ENCODE measurements around the gene INSC. TPM values are rescaled to one million over a fixed set of nuclear protein-coding genes. Genes with fewer than 3 reads are reported as not detected.

INSC gene
- total RNA-seq, 4 donors from 2014 or later = 4.4 to 18.8 (median 7.8) TPM

DNA sequence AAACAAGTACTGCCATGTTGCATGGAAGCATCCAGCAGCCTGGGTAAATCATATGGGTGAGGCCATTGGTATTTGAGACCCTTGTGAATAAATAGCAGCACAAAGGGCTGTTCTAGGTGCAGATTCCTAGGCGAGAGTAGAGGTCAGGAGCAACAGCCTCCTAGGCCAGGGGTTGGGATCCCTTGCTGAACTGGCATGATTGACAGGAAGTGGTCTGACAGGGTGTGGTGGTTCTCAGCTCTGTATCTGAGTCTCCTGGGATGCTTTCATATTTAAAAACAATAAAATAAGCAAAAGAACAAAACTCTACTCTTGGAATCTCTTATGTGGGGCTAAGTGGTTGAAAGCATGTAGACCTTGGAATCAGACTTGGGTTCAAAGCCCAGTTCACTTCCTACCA is 35.8 kb downstream of the INSC start:
- Histone ChIP-seq H3K27me3 (no peaks in the 10 kb centered on the region), H3K4me1 (peaks cover 0 to 36% (median 13%) of the 10 kb centered on the region in 4 donors), H3K4me3 (no peak overlapping the region), H3K27ac (peak overlapping the region in 1 of 4 donors; percentile 50), H3K9me3 (no peaks in the 10 kb centered on the region), H3K36me3 (no peaks in the 10 kb centered on the region)
- DNase-seq (ENCODE audit: low spot score in 2 of 2) = no peak
- WGBS, 2 donors = 23 to 26% methylated on average over 1 of the region's 1 CpG
- TF ChIP-seq POLR2A (IDR thresholded peaks at IDR 0.05) (no peak), EP300 (IDR thresholded peaks at IDR 0.05) (no peak)
- TF ChIP-seq, protein P1, sequence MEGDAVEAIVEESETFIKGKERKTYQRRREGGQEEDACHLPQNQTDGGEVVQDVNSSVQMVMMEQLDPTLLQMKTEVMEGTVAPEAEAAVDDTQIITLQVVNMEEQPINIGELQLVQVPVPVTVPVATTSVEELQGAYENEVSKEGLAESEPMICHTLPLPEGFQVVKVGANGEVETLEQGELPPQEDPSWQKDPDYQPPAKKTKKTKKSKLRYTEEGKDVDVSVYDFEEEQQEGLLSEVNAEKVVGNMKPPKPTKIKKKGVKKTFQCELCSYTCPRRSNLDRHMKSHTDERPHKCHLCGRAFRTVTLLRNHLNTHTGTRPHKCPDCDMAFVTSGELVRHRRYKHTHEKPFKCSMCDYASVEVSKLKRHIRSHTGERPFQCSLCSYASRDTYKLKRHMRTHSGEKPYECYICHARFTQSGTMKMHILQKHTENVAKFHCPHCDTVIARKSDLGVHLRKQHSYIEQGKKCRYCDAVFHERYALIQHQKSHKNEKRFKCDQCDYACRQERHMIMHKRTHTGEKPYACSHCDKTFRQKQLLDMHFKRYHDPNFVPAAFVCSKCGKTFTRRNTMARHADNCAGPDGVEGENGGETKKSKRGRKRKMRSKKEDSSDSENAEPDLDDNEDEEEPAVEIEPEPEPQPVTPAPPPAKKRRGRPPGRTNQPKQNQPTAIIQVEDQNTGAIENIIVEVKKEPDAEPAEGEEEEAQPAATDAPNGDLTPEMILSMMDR (IDR thresholded peaks at IDR 0.05) = no peak

DNA sequence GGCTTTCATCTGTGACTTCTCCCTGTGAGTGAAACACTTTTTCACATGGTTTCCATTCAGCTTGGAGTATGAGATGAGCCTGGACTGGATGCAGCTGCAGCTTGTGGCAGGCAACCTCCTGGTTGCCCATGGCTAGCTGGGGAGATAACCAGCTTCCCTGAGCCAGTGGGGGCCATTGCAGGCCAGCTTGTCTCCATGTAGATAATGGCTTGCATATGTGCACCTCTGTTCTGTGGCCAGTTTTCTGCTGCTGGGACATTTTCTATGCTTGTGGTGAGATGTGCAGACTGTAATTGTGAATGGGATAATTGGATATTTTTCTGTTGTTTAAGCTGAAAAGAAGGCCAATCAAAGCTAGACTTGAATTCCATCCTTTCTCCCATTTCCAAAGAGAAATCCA is 38.5 kb downstream of the INSC start:
- Histone ChIP-seq H3K4me3 (no peak overlapping the region), H3K36me3 (no peaks in the 10 kb centered on the region), H3K4me1 (peaks cover 0 to 25% (median 7%) of the 10 kb centered on the region in 4 donors), H3K27ac (no peak overlapping the region), H3K9me3 (no peaks in the 10 kb centered on the region), H3K27me3 (no peaks in the 10 kb centered on the region)
- TF ChIP-seq, protein P1 (IDR thresholded peaks at IDR 0.05) = no peak
- DNase-seq (ENCODE audit: low spot score in 2 of 2) = no peak

DNA sequence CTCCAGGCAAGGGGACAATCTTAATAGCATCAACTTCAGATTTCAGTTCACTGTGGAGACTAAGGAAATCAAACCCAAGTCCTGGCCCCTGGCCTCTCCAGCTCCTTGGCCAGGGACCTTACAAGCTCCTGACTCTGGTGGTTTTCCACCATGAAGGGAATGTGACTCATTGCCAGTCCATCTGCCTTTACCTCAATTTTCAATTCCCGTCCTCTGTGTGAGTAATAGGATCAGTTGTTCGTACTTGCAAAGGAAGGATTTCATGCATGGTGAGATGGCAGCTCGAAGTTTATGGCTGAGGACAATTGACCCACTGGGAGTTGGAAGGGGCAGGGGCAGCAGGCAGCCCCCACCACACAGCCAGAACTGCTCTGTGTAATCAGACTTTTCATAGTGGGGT is 42.5 kb downstream of the INSC start:
- TF ChIP-seq POLR2A (IDR thresholded peaks at IDR 0.05) (no peak), EP300 (IDR thresholded peaks at IDR 0.05) (no peak)
- TF ChIP-seq, protein P1 (IDR thresholded peaks at IDR 0.05) = no peak
- Histone ChIP-seq H3K4me1 (peaks cover 0 to 27% (median 6%) of the 10 kb centered on the region in 4 donors), H3K4me3 (no peak overlapping the region), H3K27ac (peak overlapping the region in 1 of 4 donors; percentile 36), H3K9me3 (no peaks in the 10 kb centered on the region), H3K36me3 (no peaks in the 10 kb centered on the region), H3K27me3 (no peaks in the 10 kb centered on the region)
- no peak for DNase-seq (ENCODE audit: low spot score in 2 of 2)
- 66 to 71% methylated on average over 3 of the region's 3 CpGs for WGBS, 2 donors

DNA sequence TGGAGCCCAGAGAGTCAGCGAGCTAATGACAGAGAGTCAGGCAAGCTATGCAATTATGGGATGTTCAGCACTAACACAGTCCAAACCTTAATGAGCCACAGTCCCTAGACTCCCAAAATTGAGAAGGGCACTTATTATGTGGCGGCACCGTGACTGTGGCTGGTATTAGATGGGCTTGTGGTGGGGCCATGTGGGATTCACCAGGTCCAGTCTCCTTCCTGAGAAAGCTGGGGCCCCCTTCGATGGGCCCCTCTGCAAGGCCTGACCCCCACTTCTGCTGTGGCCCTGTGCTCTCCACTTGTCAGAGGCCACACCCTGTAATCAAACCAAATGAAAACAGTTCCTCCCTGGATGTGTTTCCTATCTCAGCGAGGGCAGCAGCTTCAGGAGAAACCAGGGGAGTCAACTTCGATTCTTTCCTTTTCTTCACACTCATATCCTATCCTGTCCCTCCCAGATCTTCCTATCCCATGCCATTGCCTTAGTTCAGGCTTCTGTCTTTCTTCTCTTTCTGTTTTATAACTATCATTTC is 42.9 kb downstream of the INSC start:
- no peaks in the 10 kb centered on the region for H3K27me3 ChIP-seq
- H3K9me3 ChIP-seq = no peaks in the 10 kb centered on the region
- 65 to 70% methylated on average over 6 of the region's 6 CpGs for WGBS, 2 donors
- H3K27ac ChIP-seq = peak overlapping the region in 1 of 4 donors; percentile 17
- H3K36me3 ChIP-seq = no peaks in the 10 kb centered on the region
- no peak for DNase-seq (ENCODE audit: low spot score in 2 of 2)
- TF ChIP-seq EP300 (IDR thresholded peaks at IDR 0.05) (no peak), POLR2A (IDR thresholded peaks at IDR 0.05) (no peak)
- TF ChIP-seq, protein P1 (IDR thresholded peaks at IDR 0.05) = no peak
- H3K4me1 ChIP-seq = peaks cover 0 to 27% (median 6%) of the 10 kb centered on the region in 4 donors
- H3K4me3 ChIP-seq = no peak overlapping the region

DNA sequence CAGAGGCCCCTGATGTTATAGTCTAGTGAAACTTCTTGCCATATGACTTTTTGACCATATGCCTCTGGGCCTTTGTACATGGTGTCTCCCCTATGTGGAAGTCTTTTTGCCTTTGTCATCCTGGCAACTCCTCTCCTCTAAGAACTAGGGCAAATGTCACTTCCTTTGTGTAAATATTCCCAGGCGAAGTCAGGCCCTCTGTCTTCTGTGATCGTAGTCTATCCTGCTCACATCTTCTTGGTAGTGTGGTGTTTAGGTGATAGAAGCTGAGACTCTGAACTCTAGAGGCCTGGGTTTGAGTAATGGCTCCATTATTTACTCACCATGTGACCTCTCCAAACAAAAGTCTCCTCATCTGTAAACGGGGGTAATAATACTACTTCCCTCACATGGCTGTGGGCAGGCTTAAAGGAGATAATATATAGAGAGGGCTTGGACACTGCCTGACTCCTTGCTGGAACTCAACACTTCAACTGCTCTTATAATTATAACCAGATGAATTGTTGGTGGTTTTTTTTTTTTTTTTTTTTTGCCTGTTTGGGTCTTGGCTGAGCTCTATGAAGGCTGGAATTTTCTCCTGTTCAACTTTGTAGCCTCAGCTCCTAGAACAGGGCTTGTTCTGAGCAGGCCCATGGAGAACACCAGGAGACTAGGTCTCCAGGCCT is 43.8 kb downstream of the INSC start:
- TF ChIP-seq POLR2A (IDR thresholded peaks at IDR 0.05) (no peak), EP300 (IDR thresholded peaks at IDR 0.05) (no peak)
- TF ChIP-seq, protein P1 (IDR thresholded peaks at IDR 0.05) = no peak
- Histone ChIP-seq H3K27ac (peak overlapping the region in 1 of 4 donors; percentile 28), H3K27me3 (no peaks in the 10 kb centered on the region), H3K9me3 (no peaks in the 10 kb centered on the region), H3K4me3 (no peak overlapping the region), H3K36me3 (no peaks in the 10 kb centered on the region), H3K4me1 (peaks cover 0 to 20% (median 5%) of the 10 kb centered on the region in 4 donors)
- DNase-seq (ENCODE audit: low spot score in 2 of 2) = no peak
- 32 to 38% methylated on average over 3 of the region's 3 CpGs for WGBS, 2 donors

Data from tibial nerve (tissue), 4 donors.